ENCODE results near the gene CASP6.

Gene CASP6

DNA sequence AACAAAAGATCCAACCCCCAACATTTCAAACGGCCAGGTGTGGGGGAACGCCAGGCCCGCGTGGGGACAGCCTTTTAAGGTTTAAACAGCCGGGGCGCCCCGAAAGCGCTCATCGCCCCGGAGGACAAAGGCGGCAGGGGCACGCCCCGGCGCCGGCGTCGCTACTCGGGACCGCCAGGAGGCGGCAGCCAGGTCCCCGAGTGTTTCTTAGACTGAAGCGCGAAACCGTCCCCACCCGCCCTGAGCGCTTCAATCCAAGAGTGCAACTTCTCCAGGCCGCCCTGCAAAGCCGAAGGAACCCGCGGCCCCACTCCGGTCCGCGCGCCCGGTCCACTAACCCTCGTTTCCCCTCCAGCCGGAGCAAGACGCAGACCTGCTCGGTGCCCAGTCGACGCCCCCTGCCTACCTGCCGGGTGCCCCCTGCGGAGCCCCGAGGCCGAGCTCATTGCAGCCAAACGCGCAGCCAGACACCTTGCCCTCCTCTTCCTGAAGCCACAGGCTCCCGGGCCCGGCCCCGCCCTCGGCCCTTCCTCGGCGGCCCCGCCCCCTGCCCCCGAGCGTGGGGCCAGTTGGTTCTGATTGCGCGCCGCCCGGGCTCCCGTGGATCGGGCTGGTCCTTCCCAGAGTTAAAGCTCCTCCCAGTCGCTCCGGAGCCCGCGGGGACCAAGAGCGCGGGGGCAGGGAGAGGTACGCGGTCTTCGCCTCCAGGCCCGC is at the start of gene CASP6:
Gene CASP6, minus strand, starts transcription at position 496 of the 714 bp plus-strand sequence. Its CDS starts 50 bp downstream, at position 446.
- peak; percentile 90 for DNase-seq

GRCh38 chr4:109752525-109752924 is 49.3 kb upstream of the CASP6 start:
- DNase-seq, result no peak

- DNase-seq, result no peak
Observed at GRCh38 chr4:109751852-109752251, 48.6 kb upstream of the CASP6 start.

DNA sequence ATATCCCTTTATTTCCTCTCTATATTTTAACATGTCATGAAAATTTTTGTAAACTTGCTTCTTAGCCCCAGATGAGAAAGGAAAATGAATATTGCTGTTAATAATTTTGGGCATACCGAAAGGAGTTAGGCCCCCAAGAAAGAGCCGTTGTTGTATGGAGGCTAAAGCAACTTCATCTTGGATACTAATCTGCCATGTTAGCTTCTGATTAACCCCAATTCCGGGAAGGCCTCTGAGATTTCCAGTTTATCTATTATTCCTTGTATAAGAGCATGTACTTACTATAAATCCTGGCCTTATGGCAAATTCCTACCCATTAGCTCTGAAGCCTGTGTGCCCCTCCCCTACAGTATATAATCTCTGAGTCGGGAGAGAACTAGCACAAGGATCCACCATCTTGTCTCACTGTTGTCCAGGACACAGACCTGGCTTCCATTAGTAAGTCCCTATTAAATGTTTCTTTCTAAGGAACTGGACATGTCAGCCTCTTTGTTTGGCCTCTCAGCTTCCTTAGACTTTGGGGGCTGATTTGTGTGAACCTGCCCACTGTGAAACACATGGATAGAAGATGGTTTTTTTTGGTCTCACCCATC is 47.5 kb upstream of the CASP6 start:
- no peak for DNase-seq

- no peak for DNase-seq
Observed at GRCh38 chr4:109749388-109750082, 46.3 kb upstream of the CASP6 start.

DNA sequence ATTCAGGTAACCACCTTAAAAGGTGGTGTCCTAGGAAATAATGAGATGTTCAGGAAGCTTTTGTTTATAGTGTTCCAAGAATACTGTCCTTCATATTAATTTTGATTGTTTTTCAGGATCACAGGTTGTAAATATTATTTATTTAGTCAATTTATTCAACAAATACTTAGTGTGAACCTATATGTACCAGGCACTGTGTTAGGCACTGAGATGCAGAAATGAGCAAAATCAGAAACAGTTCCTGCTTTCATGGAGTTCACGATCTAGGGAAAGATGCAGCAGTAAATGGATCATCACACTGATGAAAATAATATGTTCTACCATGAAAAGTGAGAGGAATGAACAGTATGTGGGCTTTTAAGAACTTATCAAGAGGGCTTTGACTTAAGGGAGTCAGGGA is 44.9 kb upstream of the CASP6 start:
- no peak for DNase-seq

DNA sequence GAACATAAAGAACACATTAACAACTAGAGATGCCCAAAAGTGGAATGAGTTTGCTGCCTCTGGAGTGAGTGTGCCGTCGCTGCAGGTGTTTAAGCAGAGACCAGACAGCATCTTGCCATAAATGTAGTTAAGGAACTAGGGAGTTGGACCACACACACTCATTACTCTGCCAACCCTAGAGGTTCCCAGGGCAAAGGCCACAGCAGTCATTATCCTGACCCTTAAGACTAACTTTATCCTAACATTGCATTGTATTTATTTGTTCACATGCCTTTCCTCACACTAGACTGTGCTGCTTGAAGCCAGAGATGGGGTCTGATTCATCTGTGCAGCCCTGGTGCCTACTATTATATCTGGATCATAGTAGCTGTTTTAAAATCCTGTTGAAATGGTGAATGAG is 43.5 kb upstream of the CASP6 start:
- DNase-seq, result no peak

DNA sequence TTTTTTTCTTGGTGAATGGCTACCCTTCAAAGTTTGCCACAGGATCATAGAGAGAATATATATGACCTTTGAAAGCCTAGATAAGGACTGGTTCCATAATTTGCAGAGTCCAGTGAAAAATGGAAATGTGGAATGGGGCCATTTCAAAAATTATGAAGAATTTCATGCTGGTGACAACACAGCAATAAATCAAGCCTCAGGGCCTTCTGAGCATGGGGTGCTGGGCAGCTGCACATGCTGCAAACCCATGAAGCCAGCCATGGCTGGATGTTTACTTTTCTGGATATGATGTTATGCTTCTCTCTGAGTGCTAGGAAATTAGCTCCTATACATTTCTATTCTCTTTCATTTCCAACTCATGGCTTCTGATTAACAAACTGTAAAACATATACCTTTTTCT is 42.6 kb upstream of the CASP6 start:
- DNase-seq, result no peak

DNA sequence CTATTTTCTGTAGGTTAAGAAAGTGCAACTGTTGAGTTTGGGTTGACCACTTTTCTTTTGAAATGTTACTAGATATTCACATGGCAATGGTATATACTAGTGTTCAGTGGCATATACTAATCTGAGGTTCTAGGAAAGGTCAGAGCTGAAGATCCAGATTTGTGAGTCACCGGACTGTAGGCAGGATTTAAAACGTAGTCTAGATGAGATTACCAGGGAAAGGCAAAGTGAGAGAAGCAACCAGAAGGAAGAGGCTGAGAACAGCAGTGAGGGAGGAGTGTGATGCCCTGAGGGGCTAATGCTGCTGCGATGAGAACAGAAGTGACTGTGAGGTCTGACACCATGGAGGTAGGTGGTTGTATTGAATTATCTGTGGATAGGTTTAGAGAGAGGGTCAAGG is 36.3 kb upstream of the CASP6 start:
- no peak for DNase-seq

DNA sequence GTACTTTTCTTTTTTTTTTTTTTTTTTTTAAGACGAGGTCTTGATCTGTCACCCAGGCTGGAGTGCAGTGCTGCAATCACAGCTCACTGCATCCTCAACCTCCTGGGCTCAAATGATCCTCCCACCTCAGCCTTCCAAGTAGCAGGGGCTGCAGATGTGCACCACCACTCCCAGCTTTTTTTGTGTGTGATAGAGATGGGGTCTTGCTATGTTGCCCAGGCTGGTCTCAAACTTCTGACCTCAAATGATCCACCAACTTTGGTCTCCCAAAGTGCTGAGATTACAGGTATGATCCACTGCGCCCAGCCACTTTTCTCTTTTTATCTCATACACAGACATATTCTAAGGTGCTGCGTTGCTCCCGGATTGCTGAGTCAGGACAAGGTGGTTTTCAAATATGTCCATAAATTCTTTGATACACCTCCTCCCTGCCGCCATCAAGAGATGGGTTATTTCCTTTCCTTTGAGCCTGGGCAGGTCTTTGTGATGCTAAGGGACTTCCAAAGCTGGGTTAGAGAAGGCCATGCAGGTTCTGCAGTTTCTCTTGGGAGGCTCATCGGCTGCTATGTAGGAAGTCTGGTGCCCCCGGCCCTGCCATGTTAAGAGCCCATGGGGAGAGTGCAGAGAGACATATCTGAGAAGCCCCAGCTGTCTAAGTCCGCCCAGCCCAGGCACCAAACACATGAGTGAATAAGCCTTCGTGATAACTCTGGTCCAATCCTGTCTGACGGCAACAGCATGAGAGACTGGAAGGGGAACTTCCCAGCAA is 35.0 kb upstream of the CASP6 start:
- no peak for DNase-seq

DNA sequence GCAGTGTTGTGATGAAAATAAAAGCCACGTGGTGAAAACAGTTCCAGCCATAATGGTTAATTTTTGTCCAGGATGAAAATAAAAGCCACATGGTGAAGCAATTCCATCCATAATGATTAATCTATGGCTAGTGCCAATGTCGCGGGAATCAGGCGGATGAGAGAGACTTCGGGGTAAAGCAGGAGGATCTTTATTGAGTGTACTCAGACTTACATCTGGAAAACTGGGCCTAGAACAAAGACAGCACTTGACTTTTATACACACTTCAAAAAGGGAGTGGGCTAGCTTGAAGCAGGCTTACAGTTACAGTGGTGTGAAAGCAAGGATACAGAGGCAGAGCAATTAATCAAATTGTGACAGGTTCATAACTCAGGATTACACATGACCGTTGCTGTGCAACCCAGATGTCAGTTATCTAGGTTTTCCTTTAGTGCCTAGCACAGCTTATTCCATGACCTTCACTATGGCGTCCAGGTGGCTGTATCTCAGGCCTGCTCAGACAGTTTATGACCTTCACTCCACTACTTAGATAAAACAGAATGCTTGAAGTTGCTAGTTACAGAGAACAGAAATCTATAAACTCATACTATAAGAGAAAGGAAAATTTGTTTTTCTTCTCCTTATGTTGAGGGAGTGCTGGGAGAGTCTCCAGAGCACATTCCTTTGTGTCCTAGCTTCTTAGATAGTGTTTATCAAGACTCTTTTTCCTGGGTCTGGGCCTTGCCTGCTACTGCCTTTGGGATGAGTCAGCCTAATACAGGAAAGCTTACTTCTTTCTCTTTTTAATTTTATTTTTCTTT is 32.5 kb upstream of the CASP6 start:
- DNase-seq, result no peak

GRCh38 chr4:109733728-109734127 is 30.5 kb upstream of the CASP6 start:
- no peak for DNase-seq

DNA sequence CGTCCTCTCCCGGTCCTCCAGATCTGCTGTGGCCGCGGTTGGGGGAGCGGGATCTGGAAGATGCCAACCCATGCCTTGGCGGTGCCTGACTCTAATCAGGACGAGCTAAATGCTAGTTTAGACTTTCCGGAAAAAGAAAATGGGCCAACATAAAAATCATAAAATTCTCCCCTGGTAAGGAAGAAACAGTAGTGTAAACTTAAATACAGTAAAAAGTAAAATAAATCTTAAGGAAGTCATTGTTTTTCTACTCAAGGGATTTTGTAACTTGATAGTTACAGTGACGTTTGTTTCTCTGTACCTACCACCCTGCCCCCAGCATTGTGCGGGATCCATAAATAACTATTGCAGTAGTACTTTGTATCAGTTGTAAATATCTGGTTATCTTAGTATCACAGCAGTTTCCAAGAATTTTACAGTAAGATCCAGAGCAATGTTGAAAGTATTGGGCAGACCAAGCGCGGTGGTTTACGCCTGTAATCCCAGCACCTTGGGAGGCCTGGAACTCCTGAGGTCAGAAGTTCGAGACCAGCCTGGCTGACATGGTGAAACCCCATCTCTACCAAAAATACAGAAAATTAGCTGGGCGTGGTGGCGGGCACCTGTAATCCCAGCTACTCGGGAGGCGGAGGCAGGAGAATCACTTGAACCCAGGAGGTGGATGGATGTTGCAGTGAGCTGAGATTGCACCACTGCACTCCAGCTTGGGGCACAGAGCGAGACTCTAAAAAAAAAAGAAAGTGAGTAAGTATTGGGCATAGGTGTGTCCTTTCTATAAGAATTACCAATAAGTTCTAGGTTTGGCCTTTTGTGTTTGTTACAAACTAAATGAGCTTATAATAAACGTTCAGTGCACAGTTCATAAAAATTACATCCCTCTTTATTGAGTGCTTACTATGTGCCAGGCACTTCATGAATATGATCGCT is 27.6 kb upstream of the CASP6 start:
- DNase-seq, result no peak

GRCh38 chr4:109729718-109730618 is 26.7 kb upstream of the CASP6 start, which contains the start of gene PLA2G12A:
TSS of gene PLA2G12A (minus strand) at chr4:109730070. CDS start at chr4:109729809, 261 bp downstream.
- DNase-seq, result peak; percentile 92

GRCh38 chr4:109729117-109729717 is 26.0 kb upstream of the CASP6 start:
- no peak for DNase-seq

DNA sequence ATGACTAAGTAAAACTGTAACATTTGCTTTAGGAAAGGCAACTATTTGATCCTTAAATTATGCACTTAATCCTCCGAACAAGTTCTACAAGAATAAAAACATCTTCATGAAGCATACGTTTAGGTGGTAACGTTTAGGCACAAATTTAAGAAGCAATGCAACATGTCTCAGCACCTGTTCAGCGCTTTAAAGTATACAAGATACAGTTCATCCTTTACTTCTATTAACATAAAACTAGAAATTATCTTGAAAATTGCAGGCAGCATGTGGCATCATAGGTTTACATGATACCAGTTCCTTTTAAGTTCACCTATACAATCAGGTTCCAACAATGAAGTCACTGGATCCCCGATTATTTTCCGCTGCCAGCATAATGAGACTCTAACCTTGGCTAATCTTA is 25.1 kb upstream of the CASP6 start:
- DNase-seq, result no peak

- no peak for DNase-seq
Observed at GRCh38 chr4:109723110-109723509, 19.9 kb upstream of the CASP6 start.

- DNase-seq, result no peak
Observed at GRCh38 chr4:109722357-109722756, 19.1 kb upstream of the CASP6 start.

GRCh38 chr4:109721033-109721432 is 17.8 kb upstream of the CASP6 start:
- no peak for DNase-seq

DNA sequence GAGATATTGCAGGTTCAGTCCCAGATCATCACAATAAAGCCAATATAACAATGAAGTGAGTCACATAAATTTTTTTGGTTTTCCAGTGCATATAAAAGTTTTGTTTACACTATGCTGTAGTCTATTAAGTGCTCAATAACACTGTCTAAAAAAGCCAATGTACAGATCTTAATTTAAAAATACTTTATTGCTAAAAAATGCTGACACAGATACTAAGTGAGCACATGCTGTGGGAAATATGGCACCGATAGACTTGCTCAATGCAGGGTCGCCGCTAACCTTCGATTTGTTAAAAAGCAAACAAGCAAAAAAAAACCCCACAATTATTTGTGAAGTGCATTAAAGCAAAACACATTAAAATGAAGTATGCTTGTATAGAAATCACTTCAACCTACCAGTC is 16.4 kb upstream of the CASP6 start:
- no peak for DNase-seq

Data from activated effector memory CD4-positive, alpha-beta T cell treated with anti-CD3 and anti-CD28 coated beads, Interleukin-2, amount 50 U/mL, for 16 hours (primary cell).